Stomach (tissue), 9 donors: Measurements from ENCODE around the gene GDPD3. TPM values are rescaled to one million over a fixed set of nuclear protein-coding genes. Genes with fewer than 3 reads are reported as not detected.

Source experiments
- DNase-seq, 2 donors: peaks; one replicate each; pipeline versions ENCODE4 v3.0.0 to v3.0.0-alpha.2; 2013 to 2019
- H3K27ac ChIP-seq, 5 donors: fragments of 200-600 bp in 4 of 5; sonication (generic) in 4 of 5; one replicate each; pipeline ENCODE4 v1.5.1; 2013 to 2019; ENCODE audit warnings: mild to moderate bottlenecking in 1 of 5, moderate library complexity in 1 of 5
- H3K27me3 ChIP-seq, 3 donors: fragments of 200-600 bp; sonication (generic); one replicate each; pipeline ENCODE4 v1.5.1; 2017 to 2019; ENCODE audit warnings: mixed run types in 1 of 3
- H3K36me3 ChIP-seq, 4 donors: fragments of 200-600 bp; sonication (generic); 1 replicate in 3 of 4; 2 replicates in 1 of 4; pipeline ENCODE4 v1.5.1; 2016 to 2019
- H3K4me1 ChIP-seq, 4 donors: fragments of 200-600 bp; sonication (generic); one replicate each; pipeline ENCODE4 v1.5.1; 2016 to 2019
- H3K4me3 ChIP-seq, 4 donors: fragments of 200-600 bp; sonication (generic) in 3 of 4; one replicate each; pipeline ENCODE4 v1.5.1; 2016 to 2019; ENCODE audit warnings: mild to moderate bottlenecking in 1 of 4
- H3K9me3 ChIP-seq, 4 donors: fragments of 200-600 bp; sonication (generic); one replicate each; pipeline ENCODE4 v1.5.1; 2016 to 2019
- EP300 ChIP-seq: sonication (generic); formaldehyde crosslinking; IDR thresholded peaks from one replicate; pipeline ENCODE4 v1.6.1; 2017; ENCODE audit warnings: antibody characterized with exemption
- POLR2A ChIP-seq, 4 donors: fragments of 450-650 bp; IDR thresholded peaks; one replicate each; pipeline ENCODE4 v1.6.1; 2016; ENCODE audit warnings: antibody characterized with exemption in 4 of 4, control low read depth in 2 of 4, mild to moderate bottlenecking in 1 of 4, moderate library complexity in 1 of 4
- POLR2AphosphoS5 ChIP-seq, 3 donors: sonication (generic); formaldehyde crosslinking; IDR thresholded peaks; one replicate each; pipeline ENCODE4 v1.6.1; 2016; ENCODE audit warnings: antibody characterized with exemption in 3 of 3
- WGBS, 5 donors: extraction: QIAGEN DNeasy Blood & Tissue Kit in 3 of 5; methylation state at CpG; one replicate each; pipeline versions ENCODE4 v1.1.5 to v1.1.7; 2013 to 2018; 5-methylcytosine and 5-hydroxymethylcytosine counted together
- intact Hi-C: fragments of 100-400 bp; cut with DNase I; formaldehyde crosslinking; loops from one replicate; pipeline ENCODE4 v1.15.1; 2023; ENCODE audit warnings: low total_unique reads
- polyA plus RNA-seq, 3 donors: library from polyadenylated mRNA; stranded (reverse); fragments of 200-250 nt; gene quantifications; one replicate each; pipeline ENCODE4 v1.2.3, GENCODE V29; 2013
- total RNA-seq, 5 donors: library from RNA; depleted of rRNA; stranded (reverse); fragments of >200 nt; gene quantifications; one replicate each; pipeline versions ENCODE4 v1.1.0 to v1.2.3, GENCODE V29; 2014 to 2016
- TF ChIP-seq, protein P1 (sequence below), 7 experiments: fragments of 450-650 bp in 4 of 7; fragments of 200-600 bp in 3 of 7; sonication (generic) in 3 of 7; IDR thresholded peaks; one replicate each; pipeline ENCODE4 v1.5.1; 2016 to 2019; ENCODE audit warnings: antibody characterized with exemption in 7 of 7, control low read depth in 2 of 7, mild to moderate bottlenecking in 1 of 7
- donor health status: healthy with polysubstance abuse.
- donor health status: Bipolar disorder and iron deficiency.
- donor health status: healthy.

Gene GDPD3
- total and polyA plus RNA-seq, 8 donors = 1.8 to 178 (median 5.9) TPM

DNA sequence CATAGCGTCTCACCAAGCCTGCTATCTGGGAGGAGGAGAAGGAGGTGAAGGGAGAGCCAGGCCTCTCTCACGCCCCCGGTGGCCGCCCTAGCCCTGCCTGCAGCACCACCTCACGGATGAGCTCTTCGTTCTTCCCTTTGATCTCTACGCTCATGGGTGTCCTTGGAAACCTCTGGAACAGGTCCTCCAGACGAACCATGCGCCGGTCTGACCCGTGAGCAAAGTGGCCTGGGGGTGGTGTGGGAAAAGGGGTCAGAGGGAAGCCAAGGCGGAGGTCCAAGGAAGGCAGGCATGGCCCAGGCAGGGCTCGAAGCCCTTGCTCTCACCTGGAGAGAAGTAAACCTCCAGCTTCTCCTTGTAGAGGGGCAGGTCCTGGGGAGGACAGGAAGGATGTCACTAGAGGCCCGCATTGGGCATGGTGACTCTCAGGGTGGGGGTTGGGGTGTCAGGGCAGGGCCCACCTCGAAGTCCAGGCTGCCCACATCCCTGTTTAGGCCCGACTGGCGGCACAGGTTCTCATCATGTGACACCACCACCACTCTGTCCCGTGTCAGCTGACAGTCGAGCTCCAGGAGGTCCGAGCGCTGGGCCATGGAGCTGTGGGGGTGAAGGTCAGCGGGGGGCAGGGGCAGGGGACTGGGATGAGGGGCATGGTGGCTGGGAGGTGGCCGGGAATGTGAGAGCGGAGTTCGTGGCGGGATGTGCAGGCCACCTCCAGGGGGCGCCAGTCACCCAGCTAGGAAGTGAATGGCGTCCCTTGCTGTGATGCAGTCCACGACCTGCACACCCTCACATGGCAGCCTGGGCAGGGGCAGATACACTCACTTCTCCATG is 923 bp downstream of the GDPD3 start:
- no peaks in the 10 kb centered on the region for H3K27me3 ChIP-seq
- DNase-seq = peak; percentile 66 to 76
- H3K9me3 ChIP-seq = no peaks in the 10 kb centered on the region
- H3K4me1 ChIP-seq = peaks cover 16 to 64% (median 36%) of the 10 kb centered on the region in 4 donors
- 79 to 86% (median 84%) methylated on average over 29 of the region's 29 CpGs for WGBS, 5 donors
- intact Hi-C loops = no loop called here
- H3K27ac ChIP-seq = peak overlapping the region in 2 of 5 donors; percentile 62 to 66
- H3K4me3 ChIP-seq = no peak overlapping the region
- peaks cover 51 to 99% (median 90%) of the 10 kb centered on the region in 4 donors for H3K36me3 ChIP-seq
- TF ChIP-seq, protein P1, sequence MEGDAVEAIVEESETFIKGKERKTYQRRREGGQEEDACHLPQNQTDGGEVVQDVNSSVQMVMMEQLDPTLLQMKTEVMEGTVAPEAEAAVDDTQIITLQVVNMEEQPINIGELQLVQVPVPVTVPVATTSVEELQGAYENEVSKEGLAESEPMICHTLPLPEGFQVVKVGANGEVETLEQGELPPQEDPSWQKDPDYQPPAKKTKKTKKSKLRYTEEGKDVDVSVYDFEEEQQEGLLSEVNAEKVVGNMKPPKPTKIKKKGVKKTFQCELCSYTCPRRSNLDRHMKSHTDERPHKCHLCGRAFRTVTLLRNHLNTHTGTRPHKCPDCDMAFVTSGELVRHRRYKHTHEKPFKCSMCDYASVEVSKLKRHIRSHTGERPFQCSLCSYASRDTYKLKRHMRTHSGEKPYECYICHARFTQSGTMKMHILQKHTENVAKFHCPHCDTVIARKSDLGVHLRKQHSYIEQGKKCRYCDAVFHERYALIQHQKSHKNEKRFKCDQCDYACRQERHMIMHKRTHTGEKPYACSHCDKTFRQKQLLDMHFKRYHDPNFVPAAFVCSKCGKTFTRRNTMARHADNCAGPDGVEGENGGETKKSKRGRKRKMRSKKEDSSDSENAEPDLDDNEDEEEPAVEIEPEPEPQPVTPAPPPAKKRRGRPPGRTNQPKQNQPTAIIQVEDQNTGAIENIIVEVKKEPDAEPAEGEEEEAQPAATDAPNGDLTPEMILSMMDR (IDR thresholded peaks at IDR 0.05) = peak in 5 of 7 experiments; percentile 31 to 64 (median 45)
- TF ChIP-seq EP300 (no peak), POLR2AphosphoS5 (IDR thresholded peaks at IDR 0.05) (peak in 1 of 3 donors; percentile 46)

DNA sequence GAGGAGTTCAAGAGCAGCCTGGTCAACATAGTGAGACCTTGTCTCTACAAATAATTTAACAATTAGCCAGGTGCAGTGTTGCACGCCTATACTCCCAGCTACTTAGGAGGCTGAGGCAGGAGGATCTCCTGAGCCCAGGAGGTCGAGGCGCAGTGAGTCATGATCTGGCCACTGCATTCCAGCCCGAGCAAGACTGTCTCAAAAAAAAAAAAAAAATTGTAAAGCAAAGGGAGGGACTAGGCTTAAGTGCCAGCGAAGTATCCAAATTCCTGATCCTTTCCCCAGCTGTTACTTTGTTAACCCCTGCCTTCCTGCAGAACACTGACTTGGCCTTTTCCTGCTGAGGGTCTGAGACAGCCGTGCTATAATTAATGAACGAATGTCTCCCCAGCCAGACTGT is 2.7 kb downstream of the GDPD3 start:
- intact Hi-C loops = no loop called here

DNA sequence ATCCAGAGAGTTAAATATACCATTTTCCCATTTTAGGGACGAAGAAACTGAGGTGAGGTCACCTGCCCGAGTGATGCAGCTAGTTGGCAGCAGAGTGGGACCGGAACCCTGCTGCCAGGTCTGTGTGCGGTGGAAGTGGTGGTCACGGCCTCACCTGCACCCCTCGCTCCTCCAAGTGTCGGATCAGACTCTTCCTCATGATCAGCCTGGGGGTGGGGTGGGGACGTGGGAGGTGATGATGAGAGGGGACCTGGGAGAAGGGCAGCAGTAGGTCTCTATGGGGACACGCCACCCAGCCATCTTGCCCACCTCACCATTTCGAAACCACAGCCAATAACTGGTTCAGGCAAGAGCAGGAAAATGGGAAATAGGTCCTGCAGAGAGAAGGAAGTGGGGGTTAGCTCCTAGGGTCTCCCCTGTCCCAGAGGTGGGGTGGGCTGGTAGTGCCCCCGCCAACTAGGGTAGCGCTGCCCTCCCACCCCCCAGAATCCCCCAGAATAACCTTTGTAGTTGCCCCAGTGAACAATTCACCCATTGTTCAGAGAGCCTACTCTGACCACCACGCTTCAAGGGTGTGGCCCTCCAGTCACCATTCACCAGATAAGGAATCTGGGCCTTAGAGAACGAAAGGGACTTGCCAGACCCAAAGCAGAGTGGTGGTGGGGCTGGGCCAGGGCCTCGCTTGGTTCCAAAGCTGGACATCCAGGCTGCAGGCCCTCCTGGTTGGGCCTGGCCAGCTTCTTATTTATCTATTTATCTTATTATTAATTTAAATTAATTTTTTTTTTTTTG is 5.1 kb downstream of the GDPD3 start:
- Histone ChIP-seq H3K27ac (peak overlapping the region in 2 of 5 donors; percentile 8 to 62), H3K4me1 (peaks cover 4 to 35% (median 14%) of the 10 kb centered on the region in 4 donors), H3K9me3 (no peaks in the 10 kb centered on the region), H3K27me3 (no peaks in the 10 kb centered on the region), H3K4me3 (no peak overlapping the region), H3K36me3 (peaks cover 37 to 95% (median 86%) of the 10 kb centered on the region in 4 donors)
- intact Hi-C loops = no loop called here
- TF ChIP-seq POLR2AphosphoS5 (IDR thresholded peaks at IDR 0.05) = no peak
- no peak for TF ChIP-seq POLR2A (IDR thresholded peaks at IDR 0.05)
- TF ChIP-seq, protein P1 (IDR thresholded peaks at IDR 0.05) = no peak
- TF ChIP-seq EP300 = no peak
- WGBS, 5 donors = 71 to 92% (median 74%) methylated on average over 14 to 15 of the region's 15 CpGs
- DNase-seq = peak in 1 of 2 donors; percentile 67

More for the DNA sequence above, 2.7 kb downstream of the GDPD3 start:
- H3K9me3 ChIP-seq = no peaks in the 10 kb centered on the region
- TF ChIP-seq POLR2A (IDR thresholded peaks at IDR 0.05) = no peak
- no peak for TF ChIP-seq EP300
- TF ChIP-seq, protein P1 (IDR thresholded peaks at IDR 0.05) = no peak
- TF ChIP-seq POLR2AphosphoS5 (IDR thresholded peaks at IDR 0.05) = no peak
- H3K36me3 ChIP-seq = peaks cover 33 to 99% (median 87%) of the 10 kb centered on the region in 4 donors
- H3K27me3 ChIP-seq = no peaks in the 10 kb centered on the region
- 53 to 67% (median 60%) methylated on average over 7 of the region's 7 CpGs for WGBS, 5 donors
- peaks cover 16 to 46% (median 33%) of the 10 kb centered on the region in 4 donors for H3K4me1 ChIP-seq
- H3K4me3 ChIP-seq = no peak overlapping the region
- H3K27ac ChIP-seq = no peak overlapping the region
- peak in 1 of 2 donors; percentile 53 for DNase-seq

DNA sequence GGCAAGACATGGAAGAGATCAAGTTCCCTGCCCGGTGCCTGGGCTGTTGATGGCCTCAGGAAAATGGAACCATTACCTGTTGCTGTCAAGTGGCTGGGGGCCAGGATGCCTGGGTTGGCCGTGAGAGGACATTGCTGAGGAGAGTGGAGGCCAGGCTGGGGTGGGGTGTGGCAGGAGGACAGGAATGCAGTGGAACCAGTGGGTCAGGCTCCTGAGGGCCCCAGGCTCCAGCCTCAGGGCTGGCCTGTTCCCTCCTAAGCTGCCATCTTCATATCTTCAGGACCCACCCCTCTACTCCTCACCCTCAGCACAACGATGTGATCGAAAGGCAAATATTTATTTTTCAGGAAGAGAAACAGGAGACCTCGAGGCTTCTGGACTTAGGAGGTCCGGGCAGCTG is 8.8 kb downstream of the GDPD3 start:
- DNase-seq = peak; percentile 58 to 77
- H3K27ac ChIP-seq = no peak overlapping the region
- intact Hi-C loops = no loop called here

More for the DNA sequence above, 8.8 kb downstream of the GDPD3 start:
- Histone ChIP-seq H3K4me3 (no peak overlapping the region), H3K36me3 (peaks cover 15 to 63% (median 54%) of the 10 kb centered on the region in 4 donors), H3K9me3 (no peaks in the 10 kb centered on the region), H3K27me3 (no peaks in the 10 kb centered on the region), H3K4me1 (peaks cover 0 to 25% (median 4%) of the 10 kb centered on the region in 4 donors)
- 29 to 55% (median 36%) methylated on average over 6 of the region's 6 CpGs for WGBS, 5 donors
- no peak for TF ChIP-seq EP300
- TF ChIP-seq POLR2AphosphoS5 (IDR thresholded peaks at IDR 0.05) = no peak
- no peak for TF ChIP-seq POLR2A (IDR thresholded peaks at IDR 0.05)
- TF ChIP-seq, protein P1 (IDR thresholded peaks at IDR 0.05) = no peak
